Stimulated activated CD8-positive, alpha-beta memory T cell treated with anti-CD3 and anti-CD28 coated beads, Interleukin-4, amount 100 ng/mL, for 1 hour (primary cell): ENCODE results near the gene CYLD.

Experiments used
- DNase-seq, 2 donors: peaks; one replicate each; pipeline ENCODE4 v3.0.0-alpha.2; 2020; ENCODE audit warnings: low read depth in 2 of 2, low spot score in 1 of 2

Gene CYLD

DNA sequence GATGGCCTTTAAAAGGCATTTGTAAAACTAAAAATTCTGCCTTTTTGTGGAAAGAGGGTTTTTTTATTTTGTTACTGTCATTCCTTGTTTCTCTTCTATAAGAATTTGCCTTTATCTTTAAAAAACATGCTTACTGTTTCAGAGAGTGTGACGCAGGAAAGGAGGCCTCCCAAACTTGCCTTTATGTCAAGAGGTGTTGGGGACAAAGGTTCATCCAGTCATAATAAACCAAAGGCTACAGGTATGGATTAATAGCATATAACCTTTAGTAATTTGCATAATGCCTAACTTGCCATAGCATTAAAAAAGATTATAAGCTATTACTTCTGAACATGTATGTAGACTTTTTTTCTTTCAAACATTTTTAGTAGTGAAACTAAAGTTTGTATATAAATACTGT lies 34.2 kb downstream of the CYLD start:
- no peak for DNase-seq

DNA sequence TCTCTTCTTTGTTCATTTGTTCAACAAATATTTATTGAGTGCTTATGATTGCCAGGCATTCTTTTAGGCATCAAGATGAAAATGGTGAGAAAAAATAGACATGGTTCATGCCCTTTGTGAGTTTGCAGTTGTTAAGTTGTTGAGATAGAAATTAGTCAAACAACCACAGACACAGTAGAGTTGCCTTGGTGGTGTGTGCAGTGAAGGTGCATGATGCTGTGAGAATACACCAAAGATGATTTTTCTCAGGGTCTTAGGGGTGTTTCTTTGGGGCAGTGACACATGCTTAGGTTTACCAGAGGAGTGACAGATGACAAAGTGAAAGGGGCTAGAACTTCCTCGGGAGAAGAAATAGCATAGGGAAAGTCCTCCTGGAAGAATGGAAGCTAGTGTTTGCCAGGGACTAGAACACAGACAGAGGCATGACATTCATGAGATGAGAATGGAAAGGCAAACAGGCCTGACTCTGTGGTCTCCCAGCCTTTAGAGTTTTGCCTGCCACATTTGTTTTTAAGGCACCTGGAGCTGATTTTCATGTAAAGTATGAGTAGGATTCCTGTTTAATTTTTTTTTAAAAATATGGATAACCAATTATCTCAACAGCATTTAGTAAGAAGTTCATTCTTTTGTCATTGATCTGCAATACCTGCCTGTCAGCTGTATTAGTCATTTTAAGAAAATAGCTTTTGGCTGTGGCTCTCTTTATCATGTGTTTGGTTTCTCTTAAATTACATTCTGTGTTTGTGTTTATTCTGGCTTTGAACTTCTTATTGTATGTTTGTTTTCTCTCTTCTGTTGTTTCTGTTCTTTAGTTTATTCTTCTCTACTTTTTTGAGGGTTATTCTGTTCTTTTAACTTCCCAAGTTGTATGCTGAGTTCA lies 36.6 kb downstream of the CYLD start:
- DNase-seq = no peak

DNA sequence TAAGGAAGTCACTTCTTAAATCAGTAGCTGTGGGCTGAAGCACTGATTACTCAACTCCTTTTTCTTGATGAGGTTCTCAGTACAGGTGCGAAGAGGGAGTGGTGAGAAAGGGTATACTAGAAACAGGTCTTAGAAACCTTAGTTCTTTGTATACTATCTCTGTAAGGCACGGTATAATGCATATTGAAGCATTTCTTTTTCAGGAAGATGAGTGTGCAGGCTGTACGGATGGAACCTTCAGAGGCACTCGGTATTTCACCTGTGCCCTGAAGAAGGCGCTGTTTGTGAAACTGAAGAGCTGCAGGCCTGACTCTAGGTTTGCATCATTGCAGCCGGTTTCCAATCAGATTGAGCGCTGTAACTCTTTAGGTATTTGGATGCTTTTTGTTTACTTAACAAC lies 39.2 kb downstream of the CYLD start:
- no peak for DNase-seq

DNA sequence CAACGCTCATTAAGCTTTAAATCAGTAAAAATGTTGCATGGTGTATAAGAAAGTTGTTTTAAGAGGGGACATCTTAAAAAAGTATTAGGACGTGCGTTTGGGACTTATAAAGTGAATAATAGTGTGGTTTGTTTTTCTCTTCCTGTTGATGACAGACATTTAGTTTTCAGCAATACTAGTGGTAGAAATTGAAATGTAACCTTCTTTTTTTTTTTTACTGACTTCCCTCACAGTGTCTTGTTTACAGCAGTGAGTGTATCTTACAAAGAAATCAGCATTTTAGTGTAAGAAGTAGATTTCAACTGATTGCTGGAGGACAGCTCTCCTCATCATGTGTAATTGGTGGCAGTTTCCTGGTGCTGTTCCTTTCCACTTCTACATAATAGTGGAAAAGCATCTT lies 39.6 kb downstream of the CYLD start:
- no peak for DNase-seq

DNA sequence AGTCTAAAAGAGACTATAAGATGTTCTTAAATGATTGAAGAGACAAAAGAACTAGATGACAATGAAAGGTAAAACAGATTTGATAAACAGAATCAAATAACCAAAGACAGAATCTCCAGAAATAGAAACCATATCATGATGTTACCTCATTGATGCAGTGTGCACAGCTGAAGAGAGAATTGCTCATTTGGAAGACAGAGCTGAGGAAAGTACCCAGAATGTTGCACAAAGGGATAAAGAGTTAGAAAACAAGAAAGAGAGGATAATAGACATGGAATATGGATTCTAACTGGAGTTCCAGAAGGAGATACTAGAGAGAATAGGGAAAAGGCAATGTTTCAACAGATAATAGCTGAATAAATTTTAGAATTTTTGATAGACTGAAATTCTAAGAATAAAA lies 47.9 kb downstream of the CYLD start:
- no peak for DNase-seq

DNA sequence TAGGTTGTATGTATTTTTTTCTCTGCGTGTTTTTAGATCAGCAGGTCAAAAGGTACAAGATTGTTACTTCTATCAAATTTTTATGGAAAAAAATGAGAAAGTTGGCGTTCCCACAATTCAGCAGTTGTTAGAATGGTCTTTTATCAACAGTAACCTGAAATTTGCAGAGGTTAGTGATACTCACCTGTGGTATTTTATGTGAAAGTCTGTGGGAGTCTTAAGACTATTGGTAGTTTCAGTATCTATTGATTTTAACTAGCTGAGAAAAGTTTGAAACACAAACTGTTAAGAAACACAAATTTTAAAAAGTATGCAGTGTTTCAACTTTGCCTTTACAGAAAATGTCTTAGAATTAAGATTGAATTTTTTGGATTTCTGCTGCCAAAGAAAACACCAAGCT lies 49.6 kb downstream of the CYLD start:
- no peak for DNase-seq

DNA sequence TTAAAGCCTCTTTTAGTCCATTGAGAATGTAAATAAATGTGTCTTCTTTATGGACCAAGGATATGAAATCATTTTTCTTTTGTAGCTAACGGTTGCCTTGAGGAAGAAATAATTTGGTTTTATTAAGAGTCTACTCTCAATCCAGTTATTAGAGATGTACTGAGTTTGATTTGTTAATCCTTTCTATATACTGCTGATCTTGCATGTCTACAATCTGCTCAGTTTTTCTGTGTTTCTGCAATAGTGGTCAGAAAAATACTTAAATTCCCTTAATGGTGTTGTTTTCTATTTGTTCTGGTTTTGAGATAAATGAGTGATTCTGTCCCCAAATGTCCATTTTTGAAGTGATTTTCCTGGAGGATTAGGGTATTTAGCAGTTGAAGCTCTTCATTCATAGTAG lies 54.9 kb downstream of the CYLD start:
- DNase-seq = no peak

DNA sequence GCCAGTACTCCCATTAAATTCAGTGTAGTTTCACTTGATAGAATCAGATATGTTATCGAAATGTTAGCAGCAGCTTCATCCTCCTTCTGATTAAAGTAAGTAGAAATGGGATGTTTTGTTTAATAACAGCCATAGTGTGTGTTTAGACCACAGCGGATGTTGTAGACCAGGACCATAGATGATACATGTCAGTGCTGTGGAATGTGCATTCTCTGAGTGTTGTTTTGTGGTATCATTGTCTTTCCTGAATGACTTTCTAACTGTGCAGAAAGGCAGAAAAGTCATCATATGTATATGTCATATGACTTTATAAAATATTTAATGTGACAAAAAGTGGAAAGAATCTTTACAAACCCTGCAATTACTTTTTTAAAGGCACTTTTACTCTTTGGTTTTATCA lies 55.6 kb downstream of the CYLD start:
- no peak for DNase-seq

DNA sequence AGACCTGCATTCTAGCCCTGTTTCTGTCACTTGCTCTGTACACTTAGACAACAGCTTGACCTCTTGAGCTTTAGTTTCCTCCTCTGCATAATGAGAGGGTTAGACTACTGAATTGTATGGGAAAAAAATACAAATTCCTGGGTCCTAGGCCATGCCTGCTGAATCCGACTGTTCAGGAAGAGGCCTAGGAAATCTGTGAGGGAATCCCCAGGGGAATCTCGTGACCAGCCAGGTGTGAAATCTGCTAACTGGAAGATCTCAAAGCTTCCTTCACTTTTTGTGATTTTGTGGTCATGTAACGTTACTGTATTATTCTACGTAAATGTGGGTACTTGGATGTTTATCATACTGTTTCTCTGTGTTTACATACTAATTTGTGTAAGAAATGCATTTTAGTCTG lies 58.2 kb downstream of the CYLD start:
- no peak for DNase-seq

DNA sequence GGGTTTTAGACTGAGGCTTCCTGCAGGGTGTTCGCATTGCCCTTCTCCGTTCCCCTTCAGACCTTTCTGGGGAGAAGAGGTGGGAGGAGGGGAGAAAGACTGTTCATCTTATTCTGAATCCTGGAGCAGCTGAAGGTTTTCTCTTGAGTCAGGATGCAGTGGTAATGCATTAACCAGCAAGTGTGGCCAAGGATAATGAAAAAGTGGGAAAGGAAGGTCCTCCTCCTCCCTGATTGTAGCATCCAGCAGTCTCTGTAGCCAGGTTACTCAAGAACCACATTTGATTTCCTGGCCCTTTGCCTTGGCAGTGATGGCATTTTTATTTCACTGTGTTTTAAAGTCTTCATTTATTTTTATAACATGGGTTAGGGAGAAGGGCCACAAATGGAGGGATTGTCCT lies 59.1 kb downstream of the CYLD start:
- DNase-seq = no peak

DNA sequence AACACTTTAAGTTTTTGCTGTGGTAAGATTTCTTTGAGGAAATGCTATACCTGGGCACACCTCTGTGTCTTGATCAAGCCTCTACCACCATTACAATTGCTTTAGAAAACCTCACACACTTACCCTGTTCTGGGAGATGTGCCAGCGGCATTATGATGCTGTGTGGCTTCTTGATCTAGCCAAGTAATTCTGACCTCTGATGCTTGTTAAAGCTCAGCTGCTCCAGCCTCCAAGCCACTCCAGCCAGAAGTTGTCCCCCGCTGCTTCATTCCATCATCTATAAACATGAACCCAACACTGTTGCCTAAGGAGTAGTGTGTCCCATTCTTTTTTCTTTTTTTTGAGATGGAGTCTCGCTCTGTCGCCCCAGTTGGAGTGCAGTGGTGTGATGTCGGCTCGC lies 60.1 kb downstream of the CYLD start:
- no peak for DNase-seq

DNA sequence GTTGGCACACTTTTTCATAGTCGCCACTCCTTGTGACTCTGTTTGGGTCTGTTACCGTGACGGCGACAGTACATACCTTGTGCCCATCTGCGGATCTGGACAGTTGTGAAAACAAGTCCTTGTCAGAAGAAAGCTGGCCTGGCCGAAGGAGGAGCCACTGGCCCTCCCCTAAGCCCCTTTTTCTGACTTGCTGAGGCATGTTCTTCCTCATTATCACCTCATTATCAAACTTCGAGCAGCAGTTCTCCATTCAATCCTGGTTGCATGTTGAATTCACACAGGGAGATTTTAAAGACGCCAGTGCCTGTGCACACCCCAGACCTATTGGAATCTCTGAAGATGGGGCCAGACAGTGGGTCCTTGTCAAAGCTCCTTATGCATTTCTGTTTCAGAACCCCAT lies 61.1 kb downstream of the CYLD start:
- no peak for DNase-seq

DNA sequence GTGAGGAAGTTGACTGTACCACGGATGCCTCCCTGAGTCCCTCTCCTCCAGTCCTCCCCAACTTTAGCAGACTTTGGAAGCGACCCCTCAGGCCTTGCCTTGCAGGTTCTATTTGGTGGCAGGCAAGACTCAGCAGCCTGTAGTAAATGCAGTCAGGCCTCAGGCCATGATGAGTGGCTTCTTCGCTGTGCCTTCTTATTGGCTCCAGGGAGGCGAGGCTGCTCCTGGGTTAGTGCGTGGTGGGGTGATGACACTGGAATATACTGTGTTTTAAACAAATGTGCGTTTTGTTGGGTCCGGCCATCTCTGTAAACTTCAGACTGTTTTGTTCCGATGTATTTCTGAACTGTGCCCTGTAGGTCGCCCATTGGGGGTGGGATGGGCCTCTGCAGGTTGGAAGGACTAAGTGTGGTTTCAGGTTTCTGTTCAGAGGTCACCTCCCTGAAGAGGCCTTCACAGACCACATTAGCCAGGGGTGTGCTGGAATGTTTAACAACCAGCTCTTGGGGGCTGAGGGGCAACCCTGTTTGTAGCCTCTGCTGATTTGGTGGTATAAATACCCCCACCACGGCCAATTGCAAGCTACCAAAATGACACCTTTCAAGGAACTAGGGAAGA lies 62.5 kb downstream of the CYLD start:
- no peak for DNase-seq

DNA sequence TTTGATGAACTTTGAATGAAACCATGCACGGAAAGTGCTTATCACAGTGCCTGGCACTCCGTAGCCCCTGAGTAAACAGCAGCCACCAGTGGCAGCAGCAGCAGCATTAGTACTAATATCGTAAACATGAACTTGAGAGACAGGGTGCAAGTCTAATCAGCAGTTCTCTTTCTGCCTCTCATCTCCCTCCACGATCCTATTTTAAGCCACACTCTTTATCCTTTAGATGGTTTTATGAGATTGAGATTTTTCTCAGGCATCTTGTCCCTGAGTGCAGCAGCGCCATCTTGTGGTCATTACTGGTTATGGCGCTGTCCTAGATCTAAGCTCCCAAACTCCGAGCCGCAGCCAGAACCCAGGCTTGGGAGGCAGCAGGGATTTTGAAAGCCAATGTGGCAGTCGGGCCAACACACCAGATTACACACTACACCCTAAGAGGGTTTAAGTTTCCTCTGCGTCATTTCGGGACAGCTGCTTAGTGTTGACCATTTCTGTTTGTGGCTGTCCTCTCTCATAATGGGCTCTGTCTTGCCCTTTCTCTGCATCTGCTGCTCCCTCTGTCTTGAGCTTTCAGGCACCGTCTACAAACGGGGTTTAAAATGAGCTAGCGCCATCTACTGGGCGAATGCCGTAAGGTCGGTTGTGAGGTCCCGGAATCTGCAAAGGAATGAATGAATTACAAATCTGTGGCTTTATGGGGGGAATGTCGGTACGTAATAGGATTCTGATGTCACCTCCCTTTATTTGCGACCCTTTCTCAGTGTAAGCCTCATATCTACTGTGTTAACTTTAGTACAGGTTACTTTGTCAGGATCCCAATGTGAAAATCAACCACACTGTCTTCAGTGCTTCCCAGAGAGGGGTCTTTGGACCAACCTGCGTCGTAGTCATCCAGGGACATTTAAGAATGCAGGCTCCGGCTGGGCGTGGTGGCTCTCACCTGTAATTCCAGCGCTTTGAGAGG lies 64.5 kb downstream of the CYLD start:
- peak; percentile 65 to 71 for DNase-seq

DNA sequence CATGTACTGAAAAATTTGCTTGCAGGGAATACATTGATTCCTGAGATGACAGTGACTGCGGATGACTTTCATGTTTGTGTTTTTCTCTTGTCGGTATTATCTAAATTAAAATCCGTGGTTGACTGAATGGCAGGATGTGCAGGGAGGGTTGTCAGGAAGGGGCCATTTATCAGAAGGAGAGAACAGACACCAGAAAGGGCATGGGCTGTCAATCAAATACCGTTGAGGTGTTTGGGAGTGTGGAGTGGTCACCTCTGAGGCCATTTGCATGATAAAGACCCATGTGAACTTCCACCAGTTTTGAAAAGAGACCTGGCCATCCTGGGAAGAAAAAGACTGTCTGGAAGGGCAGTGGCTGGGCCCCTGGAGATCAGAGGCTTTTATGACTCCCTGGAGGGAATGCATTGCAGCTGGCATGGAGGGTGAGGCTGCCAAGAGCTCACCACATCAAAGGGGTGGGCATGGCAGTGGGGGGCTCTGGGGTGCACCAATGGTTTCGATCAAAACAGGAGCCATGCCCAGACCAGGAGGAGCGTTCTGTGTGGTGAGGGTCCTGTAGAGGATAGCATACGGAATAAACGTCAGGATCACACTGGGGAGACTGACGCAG lies 67.1 kb downstream of the CYLD start:
- DNase-seq = no peak

DNA sequence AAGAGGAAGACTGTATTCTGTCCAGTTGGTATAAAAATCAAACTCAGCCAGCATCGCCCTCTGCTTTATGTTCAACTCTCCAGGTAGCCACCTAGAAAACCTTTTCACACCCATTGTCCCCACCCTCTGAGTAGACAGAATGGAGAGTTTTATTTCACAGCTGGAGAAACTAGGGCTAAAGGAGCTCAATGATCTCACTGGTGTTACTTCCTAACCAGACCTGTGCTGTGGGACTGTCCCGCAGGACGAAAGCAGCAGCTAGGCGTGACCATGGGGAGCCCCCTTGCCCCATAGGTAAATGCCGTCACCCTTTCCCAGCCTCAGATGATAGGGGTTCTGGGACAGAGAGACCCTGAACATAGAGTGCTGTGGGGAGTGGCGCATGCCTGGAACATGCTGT lies 67.7 kb downstream of the CYLD start:
- DNase-seq = no peak

DNA sequence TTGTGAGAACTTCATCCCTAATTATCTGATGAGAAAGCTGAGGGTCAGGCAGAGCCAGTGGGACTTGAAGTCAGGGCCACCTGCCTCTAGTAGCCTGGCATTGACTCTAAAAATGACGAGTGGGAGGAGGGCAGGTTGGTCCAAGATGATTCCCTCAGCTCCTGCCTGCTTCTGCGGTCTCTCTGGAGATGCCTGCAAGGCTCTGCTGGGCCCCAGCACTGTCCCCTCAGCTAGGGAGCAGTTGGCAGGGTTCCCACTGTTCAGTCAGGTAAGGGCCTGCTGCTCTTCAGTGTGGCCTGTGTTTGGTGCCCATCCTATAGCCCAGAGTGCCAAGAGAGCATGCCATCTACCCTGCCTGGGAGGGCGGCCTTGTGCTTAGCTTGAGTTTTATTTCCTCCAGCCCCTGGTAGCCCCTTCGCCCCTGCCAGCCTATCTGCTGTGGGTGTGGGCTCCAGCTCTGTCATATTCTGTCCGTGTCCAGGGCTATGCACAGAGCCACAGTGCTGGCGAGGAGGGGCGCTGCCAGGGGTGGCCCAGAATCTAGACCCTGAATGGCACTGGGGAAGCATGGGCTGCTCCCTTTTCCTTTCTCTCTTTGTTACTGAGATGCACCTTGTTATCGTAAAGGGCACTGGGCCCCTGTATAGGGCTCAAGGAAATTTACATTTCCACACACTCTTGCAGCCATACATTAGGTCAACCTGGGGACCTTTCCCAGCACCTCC lies 68.5 kb downstream of the CYLD start:
- DNase-seq = no peak

DNA sequence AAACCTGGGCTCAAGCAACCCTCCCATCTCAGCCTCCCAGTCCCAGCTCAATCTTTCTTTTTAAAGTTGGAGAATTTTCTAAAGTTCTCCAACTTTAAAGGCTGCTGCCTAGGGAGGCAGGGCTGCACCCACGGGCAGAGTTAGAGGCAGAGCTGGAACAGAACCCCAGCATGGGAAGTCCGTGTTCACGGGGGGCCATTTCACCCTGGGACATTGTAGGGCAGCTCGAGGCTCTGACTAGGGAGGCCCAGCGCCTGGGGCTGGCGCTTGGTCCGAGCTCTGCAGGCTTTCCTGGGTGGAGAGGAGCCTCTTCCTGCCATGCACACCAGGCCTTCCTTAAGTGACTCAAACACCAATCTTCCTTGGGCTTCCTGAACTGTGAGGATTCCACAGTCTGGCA lies 70.2 kb downstream of the CYLD start:
- no peak for DNase-seq

DNA sequence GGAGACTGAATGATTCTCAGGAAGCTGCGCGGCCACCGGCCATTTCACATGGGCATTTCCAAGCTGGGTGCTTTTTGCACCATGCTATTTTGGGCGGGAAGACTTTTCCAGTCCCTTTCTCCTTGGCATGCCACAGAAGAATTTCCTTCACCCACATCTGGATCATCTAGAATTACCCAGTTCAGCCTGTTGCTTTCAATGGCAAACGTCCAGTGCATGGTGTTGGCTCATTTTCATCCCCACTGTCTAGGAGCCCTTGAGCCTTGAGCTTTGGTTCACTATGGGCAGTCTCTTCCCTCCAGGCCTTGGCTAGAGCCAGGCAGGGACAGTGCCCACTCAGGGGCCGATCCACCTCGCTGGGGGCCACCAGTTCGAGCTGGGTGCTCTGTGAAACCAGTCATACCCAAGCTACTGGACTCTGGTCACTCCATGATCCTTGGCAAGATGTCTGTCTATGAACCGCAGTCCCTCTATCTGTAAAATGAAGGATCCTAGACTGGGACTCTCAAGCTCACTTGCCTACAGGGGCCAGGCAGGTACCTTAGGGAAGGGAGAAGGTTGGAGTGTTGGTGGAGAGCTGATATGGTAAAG lies 71.1 kb downstream of the CYLD start:
- no peak for DNase-seq

DNA sequence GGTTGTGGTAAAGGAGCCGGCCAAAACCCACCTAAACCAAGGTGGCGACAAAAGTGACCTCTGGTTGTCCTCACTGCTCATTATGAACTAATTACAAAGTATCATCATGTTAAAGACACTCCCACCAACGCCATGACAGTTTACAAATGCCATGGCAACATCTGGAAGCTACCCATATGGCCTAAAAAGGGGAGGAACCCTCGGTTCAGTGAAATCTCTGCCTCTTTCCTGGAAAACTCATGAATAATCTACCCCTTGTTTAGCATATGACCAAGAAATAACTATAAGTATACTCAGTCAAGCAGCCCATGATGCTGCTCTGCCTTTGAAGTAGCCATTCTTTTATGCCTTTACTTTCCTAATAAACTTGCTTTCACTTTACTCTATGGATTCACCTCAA lies 72.2 kb downstream of the CYLD start:
- no peak for DNase-seq
